Vagina (tissue), 2 donors: Measurements from ENCODE around the gene NDUFA3. TPM values are rescaled to one million over a fixed set of nuclear protein-coding genes. Genes with fewer than 3 reads are reported as not detected.

Source experiments
- DNase-seq, 2 donors: peaks; one replicate each; pipeline ENCODE4 v3.0.0-alpha.2; 2017; ENCODE audit errors: extremely low spot score in 2 of 2
- H3K27ac ChIP-seq: fragments of 200-600 bp; sonication (generic); one replicate; pipeline ENCODE4 v1.5.1; 2019
- H3K27me3 ChIP-seq: fragments of 200-600 bp; sonication (generic); one replicate; pipeline ENCODE4 v1.5.1; 2019
- H3K36me3 ChIP-seq, 2 donors: fragments of 200-600 bp; sonication (generic); one replicate each; pipeline ENCODE4 v1.5.1; 2017 to 2019
- H3K4me1 ChIP-seq: fragments of 200-600 bp; sonication (generic); one replicate; pipeline ENCODE4 v1.5.1; 2019
- H3K4me3 ChIP-seq, 2 donors: fragments of 200-600 bp; sonication (generic); 1 replicate in 1 of 2; 2 replicates in 1 of 2; pipeline ENCODE4 v1.5.1; 2016 to 2019
- H3K9me3 ChIP-seq: fragments of 200-600 bp; sonication (generic); one replicate; pipeline ENCODE4 v1.5.1; 2019
- CTCF ChIP-seq, 3 experiments: fragments of 450-650 bp in 2 of 3; fragments of 200-600 bp in 1 of 3; sonication (generic) in 1 of 3; IDR thresholded peaks; one replicate each; pipeline ENCODE4 v1.5.1; 2017 to 2019; ENCODE audit warnings: antibody characterized with exemption in 3 of 3, mild to moderate bottlenecking in 2 of 3, moderate library complexity in 2 of 3
- POLR2A ChIP-seq, 2 donors: fragments of 450-650 bp; IDR thresholded peaks; one replicate each; pipeline ENCODE4 v1.6.1; 2017; ENCODE audit warnings: antibody characterized with exemption in 2 of 2, mild to moderate bottlenecking in 2 of 2, moderate library complexity in 2 of 2
- POLR2AphosphoS5 ChIP-seq, 2 donors: sonication (generic); formaldehyde crosslinking; IDR thresholded peaks; one replicate each; pipeline ENCODE4 v1.9.0; 2017; ENCODE audit warnings: antibody characterized with exemption in 2 of 2, mild to moderate bottlenecking in 2 of 2, low read depth in 1 of 2; ENCODE audit not compliant: insufficient read depth in 1 of 2
- intact Hi-C: fragments of 100-400 bp; cut with DNase I; formaldehyde crosslinking; loops from one replicate; pipeline ENCODE4 v1.15.1; 2023
- total RNA-seq: library from RNA; depleted of rRNA; stranded (reverse); fragments of >200 nt; gene quantifications from one replicate; pipeline ENCODE4 v1.2.3, GENCODE V29; 2016

Gene NDUFA3
- total RNA-seq, 1 donor from 2014 or later = 79.3 TPM

- intact Hi-C loops = no loop called here
- TF ChIP-seq POLR2A (IDR thresholded peaks at IDR 0.05) = no peak
- no peak for TF ChIP-seq CTCF (IDR thresholded peaks at IDR 0.05)
- TF ChIP-seq POLR2AphosphoS5 (IDR thresholded peaks at IDR 0.05; ENCODE audit: insufficient read depth in 1 of 2, low read depth in 1 of 2) = no peak
- no peaks in the 10 kb centered on the region for H3K4me1 ChIP-seq
- H3K27ac ChIP-seq = no peak overlapping the region
- no peak overlapping the region for H3K4me3 ChIP-seq
- no peaks in the 10 kb centered on the region for H3K9me3 ChIP-seq
- DNase-seq = no peak
- H3K36me3 ChIP-seq = no peaks in the 10 kb centered on the region
- H3K27me3 ChIP-seq = no peaks in the 10 kb centered on the region
Observed at GRCh38 chr19:54073829-54074228, 28.8 kb upstream of the NDUFA3 start.

- Histone ChIP-seq H3K4me1 (no peaks in the 10 kb centered on the region), H3K36me3 (no peaks in the 10 kb centered on the region), H3K9me3 (no peaks in the 10 kb centered on the region), H3K4me3 (no peak overlapping the region), H3K27me3 (no peaks in the 10 kb centered on the region), H3K27ac (no peak overlapping the region)
- DNase-seq = no peak
- intact Hi-C loops = no loop called here
- TF ChIP-seq POLR2AphosphoS5 (IDR thresholded peaks at IDR 0.05; ENCODE audit: insufficient read depth in 1 of 2, low read depth in 1 of 2) = no peak
- no peak for TF ChIP-seq POLR2A (IDR thresholded peaks at IDR 0.05)
- no peak for TF ChIP-seq CTCF (IDR thresholded peaks at IDR 0.05)
Observed at GRCh38 chr19:54074851-54075250, 27.8 kb upstream of the NDUFA3 start.

- Histone ChIP-seq H3K9me3 (no peaks in the 10 kb centered on the region), H3K27me3 (no peaks in the 10 kb centered on the region), H3K4me1 (no peaks in the 10 kb centered on the region), H3K36me3 (no peaks in the 10 kb centered on the region), H3K27ac (no peak overlapping the region), H3K4me3 (no peak overlapping the region)
- TF ChIP-seq CTCF (IDR thresholded peaks at IDR 0.05) = no peak
- no peak for TF ChIP-seq POLR2A (IDR thresholded peaks at IDR 0.05)
- intact Hi-C loops = no loop called here
- DNase-seq = no peak
Observed at GRCh38 chr19:54077334-54077733, 25.3 kb upstream of the NDUFA3 start.

GRCh38 chr19:54081032-54081431 lies 21.6 kb upstream of the NDUFA3 start, which contains the start of gene TARM1:
Gene TARM1 (minus strand): TSS chr19:54081365. CDS start chr19:54081340, 25 bp downstream.
- DNase-seq = no peak
- no peaks in the 10 kb centered on the region for H3K27me3 ChIP-seq
- no peaks in the 10 kb centered on the region for H3K9me3 ChIP-seq
- no peak within 1 kb of the TSS for H3K4me3 ChIP-seq
- H3K36me3 ChIP-seq = no peaks in the 10 kb centered on the region
- TF ChIP-seq CTCF (IDR thresholded peaks at IDR 0.05) (no peak), POLR2A (IDR thresholded peaks at IDR 0.05) (no peak), POLR2AphosphoS5 (IDR thresholded peaks at IDR 0.05; ENCODE audit: insufficient read depth in 1 of 2, low read depth in 1 of 2) (no peak)
- H3K27ac ChIP-seq = no peak within 1 kb of the TSS
- intact Hi-C loops = no loop called here
- H3K4me1 ChIP-seq = no peaks in the 10 kb centered on the region

- H3K27me3 ChIP-seq = no peaks in the 10 kb centered on the region
- TF ChIP-seq CTCF (IDR thresholded peaks at IDR 0.05) (no peak), POLR2A (IDR thresholded peaks at IDR 0.05) (no peak), POLR2AphosphoS5 (IDR thresholded peaks at IDR 0.05; ENCODE audit: insufficient read depth in 1 of 2, low read depth in 1 of 2) (no peak)
- no peaks in the 10 kb centered on the region for H3K9me3 ChIP-seq
- H3K27ac ChIP-seq = no peak overlapping the region
- intact Hi-C loops = no loop called here
- no peak overlapping the region for H3K4me3 ChIP-seq
- H3K36me3 ChIP-seq = no peaks in the 10 kb centered on the region
- DNase-seq = no peak
- H3K4me1 ChIP-seq = no peaks in the 10 kb centered on the region
Observed at GRCh38 chr19:54084410-54084809, 18.2 kb upstream of the NDUFA3 start.
